Mesenchymal stem cell (in vitro differentiated cells and primary cell): ENCODE measurements around the gene SAMD4B.

Experiments used
- DNase-seq: peaks from one replicate; pipeline ENCODE4 v3.0.0-alpha.2; 2013
- H2AFZ ChIP-seq: one replicate; pipeline ENCODE4 v1.6.1; 2013; ENCODE audit warnings: low read depth, mild to moderate bottlenecking, control low read depth, inconsistent platforms, low read length, moderate library complexity
- H2AK5ac ChIP-seq: 2 replicates; pipeline ENCODE4 v1.6.1; 2013; ENCODE audit warnings: low read length, moderate library complexity, mild to moderate bottlenecking, inconsistent platforms; ENCODE audit not compliant: severe bottlenecking
- H2BK120ac ChIP-seq: one replicate; pipeline ENCODE4 v1.6.1; 2013; ENCODE audit warnings: low read depth, mild to moderate bottlenecking, inconsistent platforms, low read length, moderate library complexity
- H2BK12ac ChIP-seq, 2 experiments: one replicate each; pipeline ENCODE4 v1.6.1; 2013; ENCODE audit warnings: inconsistent platforms in 2 of 2, low read length in 2 of 2, mild to moderate bottlenecking in 2 of 2, moderate library complexity in 2 of 2, control low read depth in 1 of 2
- H2BK15ac ChIP-seq: one replicate; pipeline ENCODE4 v1.6.1; 2013; ENCODE audit warnings: mild to moderate bottlenecking, low read depth, inconsistent platforms; ENCODE audit not compliant: poor library complexity, severe bottlenecking
- H2BK5ac ChIP-seq: 2 replicates; pipeline ENCODE4 v1.6.1; 2013; ENCODE audit warnings: low read depth, mild to moderate bottlenecking, low read length, control low read depth, inconsistent platforms; ENCODE audit not compliant: poor library complexity, severe bottlenecking
- H3K14ac ChIP-seq, 2 experiments: one replicate each; pipeline ENCODE4 v1.6.1; 2013; ENCODE audit warnings: inconsistent platforms in 2 of 2, low read length in 2 of 2, control low read depth in 1 of 2, mild to moderate bottlenecking in 1 of 2, moderate library complexity in 1 of 2
- H3K18ac ChIP-seq, 2 experiments: one replicate each; pipeline ENCODE4 v1.6.1; 2013; ENCODE audit warnings: inconsistent platforms in 2 of 2, low read length in 2 of 2, control low read depth in 1 of 2, low read depth in 1 of 2, mild to moderate bottlenecking in 1 of 2
- H3K23ac ChIP-seq, 2 experiments: one replicate each; pipeline ENCODE4 v1.6.1; 2013; ENCODE audit warnings: inconsistent platforms in 2 of 2, low read length in 2 of 2, mild to moderate bottlenecking in 2 of 2, moderate library complexity in 2 of 2, control low read depth in 1 of 2
- H3K27ac ChIP-seq: 2 replicates; pipeline ENCODE4 v1.5.1; 2013; ENCODE audit warnings: mild to moderate bottlenecking, moderate library complexity, low read length, control low read depth, inconsistent platforms; ENCODE audit not compliant: poor library complexity, severe bottlenecking
- H3K27me3 ChIP-seq, 2 experiments: 2 replicates each; pipeline versions ENCODE4 v1.6.1 to v1.7.0; 2013; ENCODE audit warnings: low read length in 2 of 2, mild to moderate bottlenecking in 2 of 2, moderate library complexity in 2 of 2, control low read depth in 1 of 2, inconsistent platforms in 1 of 2; ENCODE audit not compliant: control insufficient read depth in 1 of 2, insufficient read depth in 1 of 2
- H3K36me3 ChIP-seq, 2 experiments: 2 replicates each; pipeline versions ENCODE4 v1.6.1 to v1.7.0; 2013; ENCODE audit warnings: low read length in 2 of 2, control low read depth in 1 of 2, inconsistent platforms in 1 of 2, low read depth in 1 of 2, mild to moderate bottlenecking in 1 of 2; ENCODE audit not compliant: insufficient read depth in 2 of 2, control insufficient read depth in 1 of 2
- H3K4ac ChIP-seq, 2 experiments: one replicate each; pipeline ENCODE4 v1.6.1; 2013; ENCODE audit warnings: inconsistent platforms in 2 of 2, low read length in 2 of 2, mild to moderate bottlenecking in 2 of 2, moderate library complexity in 2 of 2, control low read depth in 1 of 2, low read depth in 1 of 2
- H3K4me1 ChIP-seq: 2 replicates; pipeline ENCODE4 v1.6.1; 2013; ENCODE audit warnings: low read depth, low read length, control low read depth; ENCODE audit not compliant: control insufficient read depth, insufficient read depth
- H3K4me2 ChIP-seq: 2 replicates; pipeline ENCODE4 v1.6.1; 2013; ENCODE audit warnings: low read length, mild to moderate bottlenecking, inconsistent platforms; ENCODE audit not compliant: poor library complexity, severe bottlenecking
- H3K4me3 ChIP-seq, 2 experiments: 2 replicates each; pipeline versions ENCODE4 v1.5.1 to v1.7.0; 2013; ENCODE audit warnings: low read length in 2 of 2, mild to moderate bottlenecking in 2 of 2, control low read depth in 1 of 2, low read depth in 1 of 2; ENCODE audit not compliant: insufficient read depth in 1 of 2
- H3K79me1 ChIP-seq: replicated peaks from 2 replicates; pipeline ENCODE4 v1.6.1; 2013; ENCODE audit warnings: mild to moderate bottlenecking, control low read depth, low read length, inconsistent platforms; ENCODE audit not compliant: poor library complexity, severe bottlenecking
- H3K9ac ChIP-seq: 2 replicates; pipeline ENCODE4 v1.7.0; 2013; ENCODE audit warnings: mild to moderate bottlenecking, low read length, moderate library complexity
- H3K9me3 ChIP-seq: 2 replicates; pipeline ENCODE4 v1.7.0; 2013; ENCODE audit warnings: mild to moderate bottlenecking, low read length; ENCODE audit not compliant: control insufficient read depth
- H4K8ac ChIP-seq: one replicate; pipeline ENCODE4 v1.6.1; 2013; ENCODE audit warnings: inconsistent platforms, mild to moderate bottlenecking, low read length, moderate library complexity
- H4K91ac ChIP-seq: one replicate; pipeline ENCODE4 v1.6.1; 2013; ENCODE audit warnings: mild to moderate bottlenecking, low read length, inconsistent platforms
- WGBS: methylation state at CpG from one replicate; pipeline ENCODE4 v1.1.7; 2013; ENCODE audit warnings: mixed read lengths; 5-methylcytosine and 5-hydroxymethylcytosine counted together

SAMD4B gene

GRCh38 chr19:39412100-39412866 is 70.1 kb downstream of the SAMD4B start, which contains the start of gene PLEKHG2:
Gene PLEKHG2 (plus strand): TSS chr19:39412669. CDS start chr19:39414087, 1,418 bp downstream.
- H3K27ac ChIP-seq: peak within 1 kb of the TSS; percentile 98
- peak within 1 kb of the TSS; percentile 83 for H3K4me2 ChIP-seq
- peak; percentile 100 for DNase-seq
- peak within 1 kb of the TSS; percentile 97 for H2BK5ac ChIP-seq
- peak within 1 kb of the TSS; percentile 75 to 92 for H3K4me3 ChIP-seq
- H2AK5ac ChIP-seq: peak within 1 kb of the TSS; percentile 79
- H3K36me3 ChIP-seq: peaks cover 15 to 36% of the 10 kb centered on the region in 2 experiments
- peak within 1 kb of the TSS; percentile 98 for H3K9ac ChIP-seq
- H3K27me3 ChIP-seq: no peaks in the 10 kb centered on the region
- H2BK12ac ChIP-seq: peak within 1 kb of the TSS; percentile 35 to 37
- WGBS: under 1% methylated on average over 57 of the region's 60 CpGs
- peak within 1 kb of the TSS; percentile 68 to 76 for H3K14ac ChIP-seq
- peaks cover 51% of the 10 kb centered on the region for H3K4me1 ChIP-seq
- H3K23ac ChIP-seq: no peak within 1 kb of the TSS
- H2AFZ ChIP-seq: no peak within 1 kb of the TSS
- H3K9me3 ChIP-seq: no peaks in the 10 kb centered on the region
- peak within 1 kb of the TSS; percentile 58 to 97 for H3K4ac ChIP-seq
- peaks cover 5% of the 10 kb centered on the region for H3K79me1 ChIP-seq
- H2BK120ac ChIP-seq: peak within 1 kb of the TSS; percentile 95
- peak within 1 kb of the TSS; percentile 81 to 87 for H3K18ac ChIP-seq
- H2BK15ac ChIP-seq: peak within 1 kb of the TSS; percentile 100
- peak within 1 kb of the TSS; percentile 95 for H4K91ac ChIP-seq
- peak within 1 kb of the TSS; percentile 90 for H4K8ac ChIP-seq

GRCh38 chr19:39412867-39413271 is 70.6 kb downstream of the SAMD4B start:
- Histone ChIP-seq H3K18ac (peak overlapping the region; percentile 81 to 87), H3K79me1 (peaks cover 7% of the 10 kb centered on the region), H2BK15ac (peak overlapping the region; percentile 100), H4K8ac (peak overlapping the region; percentile 90), H2BK5ac (peak overlapping the region; percentile 97), H4K91ac (peak overlapping the region; percentile 95), H2BK120ac (peak overlapping the region; percentile 95), H3K4me2 (peak overlapping the region; percentile 62), H2AK5ac (peak overlapping the region; percentile 79), H3K4me1 (peaks cover 51% of the 10 kb centered on the region), H3K4ac (peak overlapping the region; percentile 58 to 97), H3K14ac (peak overlapping the region; percentile 68 to 76), H3K27ac (peak overlapping the region; percentile 98), H2AFZ (no peak overlapping the region), H3K9ac (peak overlapping the region; percentile 98), H2BK12ac (peak overlapping the region; percentile 35 to 37), H3K27me3 (no peaks in the 10 kb centered on the region), H3K9me3 (no peaks in the 10 kb centered on the region), H3K4me3 (peak overlapping the region; percentile 75 to 92), H3K36me3 (peaks cover 12 to 38% of the 10 kb centered on the region in 2 experiments), H3K23ac (no peak overlapping the region)
- WGBS: under 1% methylated on average over 24 of the region's 24 CpGs
- no peak for DNase-seq

GRCh38 chr19:39413272-39413910 is 71.2 kb downstream of the SAMD4B start:
- Histone ChIP-seq H4K8ac (peak overlapping the region; percentile 79), H3K4ac (peak overlapping the region; percentile 58 to 97), H3K79me1 (peaks cover 7% of the 10 kb centered on the region), H4K91ac (peak overlapping the region; percentile 95), H3K4me3 (peak overlapping the region; percentile 75 to 92), H2BK120ac (peak overlapping the region; percentile 95), H2BK12ac (peak overlapping the region in 1 of 2 experiments; percentile 75), H3K9ac (peak overlapping the region; percentile 98), H2AFZ (no peak overlapping the region), H2BK5ac (peak overlapping the region; percentile 97), H3K27me3 (no peaks in the 10 kb centered on the region), H3K23ac (no peak overlapping the region), H3K18ac (peak overlapping the region; percentile 81 to 87), H2BK15ac (peak overlapping the region; percentile 83), H3K4me1 (peaks cover 46% of the 10 kb centered on the region), H3K36me3 (peaks cover 7 to 38% of the 10 kb centered on the region in 2 experiments), H3K9me3 (no peaks in the 10 kb centered on the region), H2AK5ac (peak overlapping the region; percentile 90), H3K14ac (peak overlapping the region in 1 of 2 experiments; percentile 62), H3K4me2 (peak overlapping the region; percentile 83), H3K27ac (peak overlapping the region; percentile 98)
- WGBS: under 1% methylated on average over 41 of the region's 54 CpGs
- peak; percentile 77 for DNase-seq
